ENCODE results near the gene CCDC175. TPM values are rescaled to one million over a fixed set of nuclear protein-coding genes. Genes with fewer than 3 reads are reported as not detected.

Gene CCDC175
- total and polyA plus RNA-seq, 10 of the 15 experiments (the other 5 are each of a cell fraction or from before 2014, with no cell fraction given) = not detected

GRCh38 chr14:59481871-59482540, 94.6 kb downstream of the CCDC175 start:
- SMC1A ChIA-PET (ENCODE audit: uncharacterized antibody, unreplicated experiment) = no interaction called here
- DNase-seq (ENCODE audit: low read depth, low spot score) (no peak), ATAC-seq (0 out of 3 replicates have a peak, but pooled peaks have one; percentile 1), FAIRE-seq (no peak)
- no peaks in the 10 kb centered on the region for H3K9me3 ChIP-seq (replicated peaks; ENCODE audit: control insufficient read depth, insufficient read depth, low read length)
- H3K36me3 ChIP-seq (ENCODE audit: control insufficient read depth in 2 of 2, insufficient read depth in 2 of 2, low read length in 1 of 2) = no peaks in the 10 kb centered on the region
- WGBS (ENCODE audit: insufficient coverage, insufficient replicate concordance, low lambda C conversion rate, missing lambda C conversion rate) = 98% methylated on average over 2 of the region's 2 CpGs
- BruUV-seq (replicated peaks) = no TSS peak
- H3K27me3 ChIP-seq (replicated peaks in 1 of 2; ENCODE audit: control insufficient read depth in 2 of 2, insufficient read depth in 2 of 2, low read length in 1 of 2) = no peaks in the 10 kb centered on the region
- intact Hi-C loops (cut with micrococcal nuclease; ENCODE audit: unreplicated experiment) = loop anchor here (10.0 kb wide), 2 partner anchors 613 to 683 kb away; partner anchors contain the start of genes DHRS7 and PCNX4
- peak overlapping the region; percentile 83 for H3K4me3 ChIP-seq
- H2AFZ ChIP-seq (ENCODE audit: control insufficient read depth, low read depth, low read length) = no peak overlapping the region
- peaks cover 60% of the 10 kb centered on the region for H3K79me2 ChIP-seq (ENCODE audit: control insufficient read depth, insufficient read depth, low read length)
- CTCF ChIA-PET = interaction anchor here (0.7 to 1.1 kb wide), 2 partner anchors 25 to 95 kb away, joined by 3 read pairs; partner anchors contain the start of gene CCDC175
- no peaks in the 10 kb centered on the region for H4K20me1 ChIP-seq (ENCODE audit: control insufficient read depth, insufficient read depth)
- H3K9ac ChIP-seq (ENCODE audit: control insufficient read depth, insufficient read depth, low read length) = peak overlapping the region; percentile 76; the same call in 1 of the 2 replicates
- POLR2A ChIA-PET = interaction anchor here (1.2 kb wide), 1 partner anchor 25 kb away, joined by 3 read pairs; no protein-coding TSS in a partner anchor
- no peak for TF ChIP-seq CHD1 (IDR thresholded peaks at IDR 0.05; ENCODE audit: low read depth, low read length)
- 0 out of 2 replicates have a peak, but pooled peaks have one; percentile 33 for TF ChIP-seq HDGF (IDR thresholded peaks at IDR 0.05)
- no peak for TF ChIP-seq TCF3 (IDR thresholded peaks at IDR 0.05; ENCODE audit: borderline replicate concordance, insufficient read depth, low read depth, low read length)
- TF ChIP-seq IKZF1 (conservative IDR thresholded peaks at IDR 0.05) = 0 out of 2 replicates have a peak, but pooled peaks have one; percentile 11
- no peak for TF ChIP-seq MTA3 (IDR thresholded peaks at IDR 0.05; ENCODE audit: borderline replicate concordance, low read length)
- no peak for TF ChIP-seq CHD2 (IDR thresholded peaks at IDR 0.05; ENCODE audit: borderline replicate concordance, low read depth, low read length)
- TF ChIP-seq KAT2A (conservative IDR thresholded peaks at IDR 0.05; ENCODE audit: control insufficient read depth, low read depth, low read length) = no peak
- TF ChIP-seq TCF7 (IDR thresholded peaks at IDR 0.05; ENCODE audit: borderline replicate concordance) = no peak
- no peak for TF ChIP-seq CBX5 (IDR thresholded peaks at IDR 0.05; ENCODE audit: low read depth)
- no peak for TF ChIP-seq FOXK2 (IDR thresholded peaks at IDR 0.05)
- no peak for TF ChIP-seq SMC3 (IDR thresholded peaks at IDR 0.05; ENCODE audit: borderline replicate concordance, low read length)
- no peak for TF ChIP-seq JUNB (IDR thresholded peaks at IDR 0.05)
- no peak for TF ChIP-seq MEF2B (IDR thresholded peaks at IDR 0.05; ENCODE audit: partially characterized antibody, poor library complexity, severe bottlenecking)
- TF ChIP-seq NR2C1 (IDR thresholded peaks at IDR 0.05) = no peak
- TF ChIP-seq, protein P1, sequence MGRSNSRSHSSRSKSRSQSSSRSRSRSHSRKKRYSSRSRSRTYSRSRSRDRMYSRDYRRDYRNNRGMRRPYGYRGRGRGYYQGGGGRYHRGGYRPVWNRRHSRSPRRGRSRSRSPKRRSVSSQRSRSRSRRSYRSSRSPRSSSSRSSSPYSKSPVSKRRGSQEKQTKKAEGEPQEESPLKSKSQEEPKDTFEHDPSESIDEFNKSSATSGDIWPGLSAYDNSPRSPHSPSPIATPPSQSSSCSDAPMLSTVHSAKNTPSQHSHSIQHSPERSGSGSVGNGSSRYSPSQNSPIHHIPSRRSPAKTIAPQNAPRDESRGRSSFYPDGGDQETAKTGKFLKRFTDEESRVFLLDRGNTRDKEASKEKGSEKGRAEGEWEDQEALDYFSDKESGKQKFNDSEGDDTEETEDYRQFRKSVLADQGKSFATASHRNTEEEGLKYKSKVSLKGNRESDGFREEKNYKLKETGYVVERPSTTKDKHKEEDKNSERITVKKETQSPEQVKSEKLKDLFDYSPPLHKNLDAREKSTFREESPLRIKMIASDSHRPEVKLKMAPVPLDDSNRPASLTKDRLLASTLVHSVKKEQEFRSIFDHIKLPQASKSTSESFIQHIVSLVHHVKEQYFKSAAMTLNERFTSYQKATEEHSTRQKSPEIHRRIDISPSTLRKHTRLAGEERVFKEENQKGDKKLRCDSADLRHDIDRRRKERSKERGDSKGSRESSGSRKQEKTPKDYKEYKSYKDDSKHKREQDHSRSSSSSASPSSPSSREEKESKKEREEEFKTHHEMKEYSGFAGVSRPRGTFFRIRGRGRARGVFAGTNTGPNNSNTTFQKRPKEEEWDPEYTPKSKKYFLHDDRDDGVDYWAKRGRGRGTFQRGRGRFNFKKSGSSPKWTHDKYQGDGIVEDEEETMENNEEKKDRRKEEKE (IDR thresholded peaks at IDR 0.05) = no peak
- TF ChIP-seq NR2F1 (conservative IDR thresholded peaks at IDR 0.05) = 0 out of 2 replicates have a peak, but pooled peaks have one; percentile 23
- no peak for TF ChIP-seq BHLHE40 (IDR thresholded peaks at IDR 0.05; ENCODE audit: borderline replicate concordance in 1 of 2, low read depth in 2 of 2, low read length in 1 of 2)
- H3K4me2 ChIP-seq (ENCODE audit: control insufficient read depth, insufficient read depth) = peak overlapping the region; percentile 96
- H3K4me1 ChIP-seq (ENCODE audit: control insufficient read depth, insufficient read depth, low read length) = peaks cover 10% of the 10 kb centered on the region; the same call in 1 of the 2 replicates
- in situ Hi-C loops (cut with MboI) = loop anchor here (25.0 kb wide), 1 partner anchor 680 kb away; the partner anchor contains the start of gene DHRS7
- RAD21 ChIA-PET (ENCODE audit: unreplicated experiment) = interaction anchor here (1.5 kb wide), 1 partner anchor 357 kb away, joined by 4 read pairs; no protein-coding TSS in a partner anchor
- H3K27ac ChIP-seq (ENCODE audit: control insufficient read depth, insufficient read depth) = peak overlapping the region; percentile 85; the same call in 1 of the 2 replicates

Data from GM12878 (cell line).